Spleen (tissue), 7 donors: Measurements from ENCODE around the gene SMYD2.

Source experiments
- POLR2A ChIP-seq, 3 donors: fragments of 450-650 bp; IDR thresholded peaks; one replicate each; pipeline ENCODE4 v1.5.1; 2017; ENCODE audit warnings: antibody characterized with exemption in 3 of 3, mild to moderate bottlenecking in 1 of 3
- POLR2AphosphoS5 ChIP-seq, 3 donors: sonication (generic); formaldehyde crosslinking; IDR thresholded peaks; one replicate each; pipeline ENCODE4 v1.5.1; 2017; ENCODE audit warnings: antibody characterized with exemption in 3 of 3
- TF ChIP-seq, protein P1 (sequence below), 11 experiments: fragments of 200-600 bp in 7 of 11; fragments of 450-650 bp in 4 of 11; sonication (generic) in 4 of 11; IDR thresholded peaks in 8 of 11; conservative IDR thresholded peaks in 3 of 11; 1 replicate in 7 of 11; 2 replicates in 4 of 11; pipeline versions ENCODE4 v1.4.0 to v1.8.0; 2016 to 2021; ENCODE audit warnings: antibody characterized with exemption in 11 of 11, inconsistent platforms in 4 of 11, mild to moderate bottlenecking in 1 of 11
- donor health status: DM: no; HTN: no; CAD: no; lungs with moderate emphysema.
- donor health status: DM: no; HTN: no; CAD: no.
- donor health status: DM: no; HTN: no; CAD: no.

- TF ChIP-seq, protein P1, sequence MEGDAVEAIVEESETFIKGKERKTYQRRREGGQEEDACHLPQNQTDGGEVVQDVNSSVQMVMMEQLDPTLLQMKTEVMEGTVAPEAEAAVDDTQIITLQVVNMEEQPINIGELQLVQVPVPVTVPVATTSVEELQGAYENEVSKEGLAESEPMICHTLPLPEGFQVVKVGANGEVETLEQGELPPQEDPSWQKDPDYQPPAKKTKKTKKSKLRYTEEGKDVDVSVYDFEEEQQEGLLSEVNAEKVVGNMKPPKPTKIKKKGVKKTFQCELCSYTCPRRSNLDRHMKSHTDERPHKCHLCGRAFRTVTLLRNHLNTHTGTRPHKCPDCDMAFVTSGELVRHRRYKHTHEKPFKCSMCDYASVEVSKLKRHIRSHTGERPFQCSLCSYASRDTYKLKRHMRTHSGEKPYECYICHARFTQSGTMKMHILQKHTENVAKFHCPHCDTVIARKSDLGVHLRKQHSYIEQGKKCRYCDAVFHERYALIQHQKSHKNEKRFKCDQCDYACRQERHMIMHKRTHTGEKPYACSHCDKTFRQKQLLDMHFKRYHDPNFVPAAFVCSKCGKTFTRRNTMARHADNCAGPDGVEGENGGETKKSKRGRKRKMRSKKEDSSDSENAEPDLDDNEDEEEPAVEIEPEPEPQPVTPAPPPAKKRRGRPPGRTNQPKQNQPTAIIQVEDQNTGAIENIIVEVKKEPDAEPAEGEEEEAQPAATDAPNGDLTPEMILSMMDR (IDR thresholded peaks at IDR 0.05 in 8 of 11, conservative IDR thresholded peaks at IDR 0.05 in 3 of 11): no peak
- no peak for TF ChIP-seq POLR2AphosphoS5 (IDR thresholded peaks at IDR 0.05)
- no peak for TF ChIP-seq POLR2A (IDR thresholded peaks at IDR 0.05)
These were observed 36.8 kb downstream of the SMYD2 start for GRCh38 chr1:214317734-214318133.
